ENCODE results near the gene CSF1.
A peak's percentile ranks its signal among the peaks of the same experiment; 100 is the strongest.
"Not testable (repeated sequence)": the region's sequence is repeated elsewhere in the genome, so short reads cannot be mapped to it uniquely, and the experiment has no call there.

Gene CSF1

GRCh38 chr1:109910123-109910962 is at the start of gene CSF1:
Gene CSF1, plus strand, starts transcription at chr1:109910849. Its CDS starts 175 bp downstream, at chr1:109911024.
- DNase-seq: peak; percentile 66

DNA sequence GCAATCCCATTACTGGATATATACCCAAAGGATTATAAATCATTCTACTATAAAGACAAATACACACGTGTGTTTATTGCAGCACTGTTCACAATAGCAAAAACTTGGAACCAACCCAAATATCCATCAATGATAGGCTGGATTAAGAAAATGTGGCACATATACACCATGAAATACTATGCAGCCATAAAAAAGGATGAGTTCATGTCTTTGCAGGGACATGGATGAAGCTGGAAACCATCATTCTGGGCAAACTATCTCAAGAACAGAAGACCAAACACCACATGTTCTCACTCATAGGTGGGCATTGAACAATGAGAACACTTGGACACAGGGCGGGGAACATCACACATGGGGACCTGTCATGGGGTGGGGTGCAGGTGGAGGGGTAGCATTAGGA is 49.0 kb upstream of the CSF1 start:
- not testable (repeated sequence) for DNase-seq

DNA sequence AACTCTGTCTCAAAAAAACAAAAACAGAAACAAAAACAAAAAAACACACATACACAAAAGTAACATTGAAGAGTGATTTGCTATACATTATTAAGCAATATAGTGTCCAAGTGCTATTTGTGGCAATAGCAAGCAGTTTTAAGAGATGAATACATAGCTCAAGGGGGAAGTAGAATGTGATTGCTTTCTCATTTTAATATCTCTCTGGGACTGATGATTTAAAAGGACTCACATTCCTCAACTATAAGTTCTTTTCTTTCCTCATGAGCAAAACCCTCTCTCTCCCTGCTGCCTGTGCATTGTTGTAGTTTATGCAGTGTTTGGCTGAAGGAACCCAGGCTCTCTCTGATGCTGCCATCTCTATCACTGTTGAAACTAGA is 47.0 kb upstream of the CSF1 start:
- no peak for DNase-seq

- no peak for DNase-seq
These were observed 46.4 kb upstream of the CSF1 start for GRCh38 chr1:109864047-109864822.

- no peak for DNase-seq
These were observed 45.6 kb upstream of the CSF1 start for GRCh38 chr1:109864930-109865612.

GRCh38 chr1:109866071-109866470 is 44.6 kb upstream of the CSF1 start:
- DNase-seq: no peak

DNA sequence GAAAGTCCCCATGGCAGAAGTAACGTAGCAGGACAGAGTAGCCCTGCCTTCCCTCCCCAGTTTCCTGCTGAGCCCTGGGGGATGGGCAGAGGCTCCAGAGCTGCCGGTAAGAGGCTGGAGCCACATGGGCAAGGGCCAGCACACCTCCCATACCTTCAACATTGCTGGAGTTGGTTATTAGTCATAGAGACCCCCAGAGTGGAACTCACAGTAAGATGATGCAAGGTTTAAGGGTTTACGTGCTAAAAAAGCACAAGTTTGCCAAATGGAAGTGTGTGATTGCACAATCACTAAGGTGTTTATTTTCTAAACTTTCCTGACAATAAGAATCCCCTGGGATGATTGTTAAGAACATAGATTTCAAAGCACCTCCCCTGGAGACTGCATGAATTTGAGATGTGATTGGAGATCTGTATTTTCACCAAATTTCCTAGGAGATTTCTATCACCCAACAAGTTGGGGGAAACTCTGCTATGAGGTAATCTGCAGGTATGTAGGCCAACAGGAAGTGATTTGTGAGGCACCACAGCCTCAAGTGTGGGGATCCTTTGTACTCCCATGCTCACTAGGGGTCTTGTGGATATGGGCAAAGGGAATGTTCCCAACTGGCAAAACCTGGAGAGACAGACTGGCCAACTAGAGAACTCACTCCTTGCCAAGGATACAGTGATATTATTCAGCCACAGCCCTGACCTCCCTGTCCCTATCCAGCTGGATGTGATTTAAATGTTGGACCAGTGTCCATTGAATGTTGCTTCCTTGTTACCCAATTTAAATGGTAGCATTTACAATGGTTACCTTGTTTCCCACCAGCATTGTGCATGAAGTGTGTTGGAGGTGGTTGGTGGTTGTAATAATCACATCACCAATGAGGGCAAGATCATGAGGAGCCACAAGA is 37.1 kb upstream of the CSF1 start:
- no peak for DNase-seq

- DNase-seq: no peak
These were observed 36.2 kb upstream of the CSF1 start for GRCh38 chr1:109874445-109874844.

DNA sequence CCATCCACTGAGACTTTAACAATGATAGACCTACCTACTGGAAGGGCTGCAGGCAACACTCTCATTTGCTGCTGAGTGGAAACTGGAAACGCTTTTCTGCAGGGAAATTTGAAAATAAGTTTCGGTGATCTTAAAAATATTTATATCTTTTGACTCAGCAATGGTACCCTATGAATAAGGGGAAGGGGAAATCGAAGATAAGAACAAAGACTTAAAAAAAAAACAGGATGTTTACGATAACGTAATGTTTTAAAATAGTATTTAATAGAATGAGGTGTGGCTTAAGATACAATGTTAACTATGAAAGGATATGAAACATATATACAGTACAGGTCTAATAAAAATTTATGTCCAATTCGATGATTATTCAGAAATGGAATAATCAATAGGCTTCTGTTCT is 34.8 kb upstream of the CSF1 start:
- DNase-seq: no peak

- no peak for DNase-seq
These were observed 33.9 kb upstream of the CSF1 start for GRCh38 chr1:109876617-109877316.

DNA sequence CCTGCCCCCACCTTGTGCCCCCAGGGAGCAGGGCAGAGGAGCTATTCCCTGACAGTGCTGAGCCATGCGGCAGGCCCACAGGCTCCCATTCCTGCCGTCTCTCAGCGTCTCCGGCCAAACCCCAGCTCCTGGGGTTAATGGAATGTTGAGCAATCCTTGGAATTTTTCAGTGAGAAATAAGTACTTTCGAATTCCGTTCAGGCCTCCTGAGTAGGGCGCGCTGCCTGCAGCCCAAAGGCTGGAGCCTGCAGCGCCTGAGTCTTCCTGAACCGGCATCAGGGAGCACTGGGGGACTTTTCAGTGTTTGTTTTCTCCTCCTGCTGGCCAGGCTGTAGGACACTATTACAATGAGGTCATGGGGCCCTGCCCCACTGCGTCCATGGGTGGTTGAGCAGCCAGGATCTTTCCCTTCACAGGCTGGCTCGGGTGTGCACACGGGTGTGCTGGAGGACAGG is 33.3 kb upstream of the CSF1 start:
- no peak for DNase-seq

DNA sequence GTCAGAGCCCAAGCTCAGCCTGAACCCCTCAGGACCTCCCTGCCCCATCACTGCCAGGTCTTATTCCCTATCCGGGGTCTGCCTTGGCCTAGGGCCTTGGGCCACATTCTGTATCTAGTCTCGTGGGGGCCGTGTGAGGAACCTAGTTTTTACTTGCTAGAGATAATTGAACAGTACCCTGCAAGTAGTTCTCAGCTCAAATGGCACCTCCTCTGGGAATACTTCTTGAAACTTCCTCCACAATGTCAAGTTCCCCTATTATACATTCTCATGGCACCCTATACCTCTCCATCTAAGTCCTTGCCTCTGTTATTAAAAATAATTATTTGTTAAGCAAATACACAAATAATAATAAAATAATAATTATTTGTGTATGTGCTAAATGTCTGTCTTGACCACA is 32.9 kb upstream of the CSF1 start:
- no peak for DNase-seq

DNA sequence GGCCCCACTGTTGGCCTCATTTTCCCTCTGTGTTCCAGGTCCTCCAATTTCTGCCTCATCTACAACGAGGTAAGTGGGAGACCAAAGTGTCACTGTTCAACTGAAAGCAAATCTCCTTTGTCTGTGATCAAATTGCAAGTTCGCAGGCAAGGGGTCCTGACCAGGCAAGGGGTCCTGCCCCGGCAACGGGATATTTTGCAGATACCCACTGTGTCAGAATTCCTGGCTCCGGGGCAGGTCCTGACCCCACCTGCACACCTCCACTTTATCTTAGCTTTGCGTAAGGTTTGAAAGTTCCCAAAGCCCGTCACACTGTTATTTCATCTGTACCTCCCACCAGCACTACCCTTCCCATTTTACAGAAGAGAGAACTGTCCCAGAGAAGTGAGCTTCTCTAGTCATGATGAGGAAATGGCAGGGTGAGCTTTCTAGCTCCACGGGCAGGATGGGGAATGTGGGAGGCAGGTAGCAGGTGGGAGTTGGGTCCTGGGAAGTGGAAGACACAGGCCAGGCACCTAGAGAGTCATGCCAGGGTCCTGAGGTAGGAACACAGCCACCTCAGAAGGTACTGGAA is 32.0 kb upstream of the CSF1 start:
- no peak for DNase-seq

DNA sequence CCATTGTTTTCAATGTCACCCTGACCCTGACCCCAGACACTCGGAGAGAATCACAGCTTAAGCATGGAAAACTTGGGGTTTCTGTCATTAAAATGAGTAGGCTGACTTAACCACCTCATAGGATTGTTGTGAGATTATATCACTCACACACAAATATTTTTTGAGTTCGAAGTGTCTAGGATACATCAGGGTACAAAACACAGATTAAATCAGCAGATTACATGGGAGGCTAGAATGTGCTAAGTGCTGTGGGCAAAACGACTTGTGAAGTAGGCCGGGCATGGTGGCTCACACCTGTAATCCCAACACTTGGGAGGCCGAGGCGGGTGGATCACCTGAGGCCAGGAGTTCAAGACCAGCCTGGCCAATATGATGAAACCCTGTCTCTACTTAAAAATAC is 31.3 kb upstream of the CSF1 start:
- DNase-seq: not testable (repeated sequence)

DNA sequence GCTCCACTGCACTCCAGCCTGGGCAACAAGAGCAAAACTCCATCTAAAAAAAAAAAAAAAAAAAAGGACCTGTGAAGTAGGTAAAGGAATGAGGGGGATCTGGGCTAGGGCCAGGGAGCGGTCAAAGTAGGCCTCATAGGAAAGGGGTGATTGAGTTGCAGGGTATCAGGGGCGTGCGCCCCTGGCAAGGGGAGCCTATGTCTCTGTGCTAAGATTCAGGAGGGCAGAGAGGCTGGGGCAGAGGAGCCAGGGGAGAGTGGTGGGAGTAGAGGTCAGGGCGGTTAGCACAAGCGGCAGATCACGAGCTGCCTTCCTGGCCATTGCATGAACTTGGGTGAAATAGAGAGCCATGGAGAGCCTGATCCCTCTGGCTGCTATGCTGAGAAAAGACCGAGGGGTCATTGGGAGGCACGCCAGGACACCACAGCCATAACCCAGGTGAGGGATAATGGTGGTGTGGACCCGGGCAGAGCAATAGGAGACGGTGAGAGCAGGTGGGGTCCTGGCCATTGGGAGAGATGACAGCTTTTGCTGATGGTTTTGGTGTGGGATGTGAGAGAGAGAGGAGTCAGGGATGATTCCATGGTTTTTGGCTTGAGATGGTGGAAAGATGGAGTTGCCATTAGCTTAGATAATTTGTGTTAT is 30.6 kb upstream of the CSF1 start:
- DNase-seq: no peak

GRCh38 chr1:109880971-109881894 is 29.4 kb upstream of the CSF1 start:
- DNase-seq: no peak

- DNase-seq: no peak
These were observed 28.8 kb upstream of the CSF1 start for GRCh38 chr1:109881906-109882287.

DNA sequence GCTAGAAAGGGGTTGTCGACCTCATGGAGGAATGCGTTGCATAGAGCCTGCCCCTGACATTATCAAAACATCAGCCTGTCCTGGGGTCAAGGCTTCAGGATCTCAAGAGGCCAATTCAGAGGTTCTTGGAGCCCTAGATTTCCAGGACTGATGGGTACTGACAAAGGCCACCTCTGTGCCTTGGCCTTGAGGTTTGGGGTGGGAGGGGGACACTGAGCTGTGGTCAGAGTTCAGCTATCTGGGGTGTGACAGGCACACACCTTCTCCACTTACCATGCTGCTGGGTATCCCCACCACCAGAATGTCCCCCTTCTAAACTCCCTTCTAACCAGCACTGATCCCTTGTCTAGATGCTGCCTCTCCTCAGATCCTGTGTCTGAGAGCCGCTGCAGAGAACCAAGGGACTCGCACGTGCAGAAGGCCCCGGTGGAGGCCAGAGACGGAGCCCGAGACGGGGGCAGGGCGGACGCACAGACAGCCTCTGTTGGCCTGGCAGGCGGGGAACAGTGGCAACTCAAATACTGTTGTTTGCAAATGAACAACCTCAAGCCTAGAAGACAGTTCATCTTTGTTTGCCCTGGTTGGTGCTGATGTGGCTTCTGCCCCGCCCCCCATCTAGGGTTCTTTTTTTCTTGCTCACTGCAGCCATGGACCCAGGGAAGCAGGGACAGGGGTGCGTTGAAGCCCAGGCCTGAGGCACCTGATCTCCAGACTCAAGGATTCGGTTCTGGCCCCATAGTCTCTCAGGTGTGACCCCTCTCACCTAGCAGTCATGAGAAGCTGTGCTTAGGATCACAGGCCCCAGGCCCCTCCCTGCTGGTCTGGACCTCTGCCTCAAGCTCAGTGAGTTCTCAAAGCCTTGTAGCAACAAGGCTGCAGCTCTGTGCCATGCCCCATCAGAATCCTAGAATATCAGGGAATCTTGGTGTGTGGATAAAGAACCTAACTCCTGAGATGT is 28.1 kb upstream of the CSF1 start:
- no peak for DNase-seq

Measured in NK-92 treated with Interleukin-12 subunit alpha and Interleukin-12 subunit beta, amount 100 ng/mL, for 24 hours (cell line).